GM12873 (cell line): ENCODE measurements around the gene LARGE1.

ENCODE experiments used
- CTCF ChIP-seq: IDR thresholded peaks from 2 replicates; pipeline ENCODE4 v1.5.1; 2012; ENCODE audit warnings: low read depth, mild to moderate bottlenecking, moderate library complexity, low read length, control low read depth; ENCODE audit not compliant: insufficient read depth; ENCODE audit errors: missing control alignments

The LARGE1 gene

GRCh38 chr22:33669746-33670145, 250.5 kb downstream of the LARGE1 start:
- no peak for TF ChIP-seq CTCF

- no peak for TF ChIP-seq CTCF
Measured at GRCh38 chr22:33666961-33667619, 253.2 kb downstream of the LARGE1 start.

- TF ChIP-seq CTCF, result no peak
Measured at GRCh38 chr22:33666279-33666960, 253.9 kb downstream of the LARGE1 start.

- no peak for TF ChIP-seq CTCF
Measured at GRCh38 chr22:33659448-33659847, 260.8 kb downstream of the LARGE1 start.

GRCh38 chr22:33658775-33659174, 261.5 kb downstream of the LARGE1 start:
- no peak for TF ChIP-seq CTCF

- TF ChIP-seq CTCF, result no peak
Measured at GRCh38 chr22:33657670-33658069, 262.6 kb downstream of the LARGE1 start.

- no peak for TF ChIP-seq CTCF
Measured at GRCh38 chr22:33656808-33657628, 263.3 kb downstream of the LARGE1 start.
